ENCODE results near the gene UGT1A5. TPM values are rescaled to one million over a fixed set of nuclear protein-coding genes. Genes with fewer than 3 reads are reported as not detected.

Gene UGT1A5
- total and polyA plus RNA-seq, 12 donors, result not detected

DNA sequence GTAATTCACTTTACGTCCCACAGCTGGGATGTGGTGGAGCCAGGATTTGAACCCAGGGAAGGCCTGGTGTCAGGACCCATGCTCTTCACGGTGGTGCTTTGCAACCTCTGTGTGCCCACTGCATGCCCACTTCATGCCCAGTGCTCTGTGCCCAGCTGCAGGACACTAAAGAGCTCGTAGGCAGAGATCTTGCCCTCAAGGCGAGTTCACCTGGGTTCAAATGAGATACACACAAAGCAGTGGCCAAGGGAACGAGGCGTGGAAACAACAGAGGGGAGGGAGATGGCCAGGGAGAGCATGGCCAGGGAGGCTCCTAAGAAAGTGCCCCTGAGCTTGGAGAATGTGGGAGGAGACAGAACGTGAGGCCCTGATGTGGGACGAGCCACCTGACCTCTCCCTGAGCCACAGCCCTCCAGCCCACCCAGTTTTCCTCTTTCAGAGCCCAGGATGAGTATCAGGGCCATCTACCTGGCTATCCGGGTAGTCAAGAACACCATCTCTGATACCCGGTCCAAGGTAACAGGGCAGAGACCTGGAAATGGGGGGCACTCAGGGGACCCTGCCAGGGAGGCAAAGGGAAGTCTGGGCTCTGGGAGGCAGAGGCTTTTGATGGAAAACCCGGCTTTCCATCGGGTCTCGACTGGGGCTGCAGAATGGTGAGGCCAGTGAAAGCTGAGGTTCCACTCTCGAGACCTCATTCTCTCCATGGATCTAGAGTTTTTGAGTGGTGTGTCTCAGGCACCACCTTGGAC lies 85.8 kb downstream of the UGT1A5 start:
- no peak for DNase-seq
- 76 to 79% methylated on average over 14 of the region's 14 CpGs for WGBS, 2 donors
- no peaks in the 10 kb centered on the region for H3K4me1 ChIP-seq

GRCh38 chr2:233799087-233799665 lies 86.5 kb downstream of the UGT1A5 start:
- no peaks in the 10 kb centered on the region for H3K36me3 ChIP-seq
- intact Hi-C loops (cut with DNase I), result no loop called here
- ATAC-seq, result no peak
- WGBS, 2 donors, result 58% methylated on average over 7 of the region's 7 CpGs
- TF ChIP-seq, protein P1, sequence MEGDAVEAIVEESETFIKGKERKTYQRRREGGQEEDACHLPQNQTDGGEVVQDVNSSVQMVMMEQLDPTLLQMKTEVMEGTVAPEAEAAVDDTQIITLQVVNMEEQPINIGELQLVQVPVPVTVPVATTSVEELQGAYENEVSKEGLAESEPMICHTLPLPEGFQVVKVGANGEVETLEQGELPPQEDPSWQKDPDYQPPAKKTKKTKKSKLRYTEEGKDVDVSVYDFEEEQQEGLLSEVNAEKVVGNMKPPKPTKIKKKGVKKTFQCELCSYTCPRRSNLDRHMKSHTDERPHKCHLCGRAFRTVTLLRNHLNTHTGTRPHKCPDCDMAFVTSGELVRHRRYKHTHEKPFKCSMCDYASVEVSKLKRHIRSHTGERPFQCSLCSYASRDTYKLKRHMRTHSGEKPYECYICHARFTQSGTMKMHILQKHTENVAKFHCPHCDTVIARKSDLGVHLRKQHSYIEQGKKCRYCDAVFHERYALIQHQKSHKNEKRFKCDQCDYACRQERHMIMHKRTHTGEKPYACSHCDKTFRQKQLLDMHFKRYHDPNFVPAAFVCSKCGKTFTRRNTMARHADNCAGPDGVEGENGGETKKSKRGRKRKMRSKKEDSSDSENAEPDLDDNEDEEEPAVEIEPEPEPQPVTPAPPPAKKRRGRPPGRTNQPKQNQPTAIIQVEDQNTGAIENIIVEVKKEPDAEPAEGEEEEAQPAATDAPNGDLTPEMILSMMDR (IDR thresholded peaks at IDR 0.05), result no peak
- H3K4me1 ChIP-seq, result no peaks in the 10 kb centered on the region
- no peak for DNase-seq
- peaks cover 0 to 6% (median 4%) of the 10 kb centered on the region in 7 donors for H3K27me3 ChIP-seq
- H3K27ac ChIP-seq, result no peak overlapping the region
- peaks cover 0 to 5% (median 0%) of the 10 kb centered on the region in 11 donors for H3K9me3 ChIP-seq
- H3K4me3 ChIP-seq, result no peak overlapping the region

More for the DNA sequence above, 85.8 kb downstream of the UGT1A5 start:
- H3K36me3 ChIP-seq, result no peaks in the 10 kb centered on the region
- no peak overlapping the region for H3K4me3 ChIP-seq
- peaks cover 0 to 7% (median 0%) of the 10 kb centered on the region in 7 donors for H3K27me3 ChIP-seq
- peaks cover 0 to 5% (median 0%) of the 10 kb centered on the region in 11 donors for H3K9me3 ChIP-seq
- H3K27ac ChIP-seq, result no peak overlapping the region
- TF ChIP-seq, protein P1 (IDR thresholded peaks at IDR 0.05), result no peak
- no peak for ATAC-seq
- intact Hi-C loops (cut with DNase I), result no loop called here

DNA sequence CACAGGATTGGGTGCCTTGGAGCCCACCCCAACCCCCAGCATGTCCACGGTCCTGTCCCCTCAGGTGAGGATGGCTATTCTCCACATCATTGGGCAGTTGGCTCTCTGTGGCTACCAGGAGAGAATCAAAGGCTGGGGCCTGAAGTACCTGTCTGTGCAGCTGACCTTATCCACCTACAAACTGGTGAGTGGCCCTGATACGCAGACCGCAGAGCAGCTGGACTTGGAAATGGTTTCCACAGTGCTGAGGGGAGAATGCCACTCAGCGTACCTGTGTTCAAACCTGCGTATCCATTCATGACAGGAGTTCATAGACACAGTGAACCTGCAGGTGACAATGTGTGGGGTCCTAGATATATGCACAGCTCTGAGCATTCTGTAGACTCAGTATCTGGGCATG lies 87.0 kb downstream of the UGT1A5 start:
- no peaks in the 10 kb centered on the region for H3K36me3 ChIP-seq
- H3K27me3 ChIP-seq, result peaks cover 0 to 5% (median 3%) of the 10 kb centered on the region in 7 donors
- DNase-seq (no peak), ATAC-seq (no peak)
- H3K27ac ChIP-seq, result no peak overlapping the region
- WGBS, 2 donors, result 48 to 53% methylated on average over 5 of the region's 5 CpGs
- H3K9me3 ChIP-seq, result peaks cover 0 to 5% (median 0%) of the 10 kb centered on the region in 11 donors
- intact Hi-C loops (cut with DNase I), result no loop called here
- H3K4me1 ChIP-seq, result no peaks in the 10 kb centered on the region
- TF ChIP-seq, protein P1 (IDR thresholded peaks at IDR 0.05), result no peak
- H3K4me3 ChIP-seq, result no peak overlapping the region

DNA sequence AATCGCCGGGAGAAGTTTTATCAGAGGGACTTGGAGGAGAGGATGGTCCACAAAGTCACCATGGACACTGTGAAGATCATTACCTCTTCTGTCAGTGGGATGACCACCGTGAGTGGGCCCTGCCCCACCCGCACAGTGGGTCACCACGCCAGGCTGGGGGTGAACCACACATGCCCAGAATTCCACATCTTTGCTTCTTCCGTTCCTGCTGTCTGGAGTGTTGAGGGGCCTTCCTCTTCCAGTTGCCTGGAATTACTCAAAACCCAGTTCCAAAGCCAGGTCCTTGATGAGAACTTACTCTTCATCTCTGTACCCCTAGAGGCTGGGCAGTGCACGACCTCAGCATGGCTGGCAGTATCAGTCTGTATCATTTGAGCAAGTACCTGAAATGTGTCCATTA lies 87.5 kb downstream of the UGT1A5 start:
- no peaks in the 10 kb centered on the region for H3K36me3 ChIP-seq
- peaks cover 0 to 5% (median 3%) of the 10 kb centered on the region in 7 donors for H3K27me3 ChIP-seq
- DNase-seq (no peak), ATAC-seq (no peak)
- H3K27ac ChIP-seq, result no peak overlapping the region
- TF ChIP-seq, protein P1 (IDR thresholded peaks at IDR 0.05), result no peak
- 78 to 81% methylated on average over 7 of the region's 7 CpGs for WGBS, 2 donors
- H3K4me3 ChIP-seq, result no peak overlapping the region
- no peaks in the 10 kb centered on the region for H3K4me1 ChIP-seq
- peaks cover 0 to 5% (median 0%) of the 10 kb centered on the region in 11 donors for H3K9me3 ChIP-seq
- intact Hi-C loops (cut with DNase I), result no loop called here
